Keratinocyte (primary cell): ENCODE data around the gene EFHD2.

Experiments used
- EZH2 ChIP-seq: IDR thresholded peaks from one replicate; pipeline ENCODE4 v1.6.1; 2012; ENCODE audit warnings: inconsistent platforms, mild to moderate bottlenecking, low read length, moderate library complexity
- TF ChIP-seq, protein P1 (sequence below), 3 experiments: IDR thresholded peaks in 1 of 3; conservative IDR thresholded peaks in 1 of 3; optimal IDR thresholded peaks in 1 of 3; 2 replicates in 2 of 3; 3 replicates in 1 of 3; pipeline versions ENCODE3 to v1.5.1; 2011; ENCODE audit warnings: low read length in 3 of 3, mild to moderate bottlenecking in 3 of 3, moderate library complexity in 2 of 3, control low read depth in 1 of 3, inconsistent platforms in 1 of 3; ENCODE audit not compliant: insufficient read depth in 2 of 3; ENCODE audit errors: extremely low read depth in 1 of 3

DNA sequence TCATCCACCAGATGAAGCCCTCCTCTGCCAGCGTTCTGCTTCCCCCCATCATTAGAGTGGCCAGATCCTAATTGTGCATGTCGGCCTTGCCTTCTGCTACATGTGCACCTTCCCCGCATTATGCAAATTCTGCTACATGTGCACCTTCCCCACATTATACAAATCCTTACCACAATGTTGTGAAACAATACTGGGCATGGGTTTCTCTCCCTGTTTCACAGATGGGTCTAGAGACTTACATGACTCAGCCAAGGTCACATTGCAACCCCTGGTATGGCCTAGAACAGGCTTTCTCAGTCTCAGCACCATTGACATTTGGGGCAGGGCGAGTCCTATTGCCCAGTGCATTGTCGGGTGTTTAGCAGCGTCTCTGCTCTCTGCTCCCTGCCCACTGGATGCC lies 45.8 kb downstream of the EFHD2 start:
- TF ChIP-seq, protein P1, sequence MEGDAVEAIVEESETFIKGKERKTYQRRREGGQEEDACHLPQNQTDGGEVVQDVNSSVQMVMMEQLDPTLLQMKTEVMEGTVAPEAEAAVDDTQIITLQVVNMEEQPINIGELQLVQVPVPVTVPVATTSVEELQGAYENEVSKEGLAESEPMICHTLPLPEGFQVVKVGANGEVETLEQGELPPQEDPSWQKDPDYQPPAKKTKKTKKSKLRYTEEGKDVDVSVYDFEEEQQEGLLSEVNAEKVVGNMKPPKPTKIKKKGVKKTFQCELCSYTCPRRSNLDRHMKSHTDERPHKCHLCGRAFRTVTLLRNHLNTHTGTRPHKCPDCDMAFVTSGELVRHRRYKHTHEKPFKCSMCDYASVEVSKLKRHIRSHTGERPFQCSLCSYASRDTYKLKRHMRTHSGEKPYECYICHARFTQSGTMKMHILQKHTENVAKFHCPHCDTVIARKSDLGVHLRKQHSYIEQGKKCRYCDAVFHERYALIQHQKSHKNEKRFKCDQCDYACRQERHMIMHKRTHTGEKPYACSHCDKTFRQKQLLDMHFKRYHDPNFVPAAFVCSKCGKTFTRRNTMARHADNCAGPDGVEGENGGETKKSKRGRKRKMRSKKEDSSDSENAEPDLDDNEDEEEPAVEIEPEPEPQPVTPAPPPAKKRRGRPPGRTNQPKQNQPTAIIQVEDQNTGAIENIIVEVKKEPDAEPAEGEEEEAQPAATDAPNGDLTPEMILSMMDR (optimal IDR thresholded peaks at IDR 0.05 in 1 of 3, IDR thresholded peaks at IDR 0.05 in 1 of 3, conservative IDR thresholded peaks at IDR 0.05 in 1 of 3; ENCODE audit: extremely low read depth in 1 of 3, insufficient read depth in 2 of 3, low read length in 3 of 3), result no peak
- TF ChIP-seq EZH2, result no peak
